Kidney epithelial cell (primary cell): Measurements from ENCODE around the gene KRT81. TPM values are rescaled to one million over a fixed set of nuclear protein-coding genes. Genes with fewer than 3 reads are reported as not detected.
"Not testable (repeated sequence)": the region's sequence is repeated elsewhere in the genome, so short reads cannot be mapped to it uniquely, and the experiment has no call there.

Source experiments
- DNase-seq: peaks from one replicate; pipeline ENCODE4 v3.0.0-alpha.2; 2010; ENCODE audit warnings: low read depth
- H3K27me3 ChIP-seq: 2 replicates; pipeline ENCODE4 v1.6.0; 2011; ENCODE audit warnings: low read length; ENCODE audit not compliant: control insufficient read depth, insufficient read depth
- H3K36me3 ChIP-seq: 2 replicates; pipeline ENCODE4 v1.5.1; 2011; ENCODE audit warnings: low read length; ENCODE audit not compliant: control insufficient read depth, insufficient read depth
- H3K4me3 ChIP-seq: 2 replicates; pipeline ENCODE4 v1.5.1; 2011; ENCODE audit warnings: low read depth, mild to moderate bottlenecking, control low read depth, low read length
- total RNA-seq: library from RNA; depleted of rRNA; stranded (reverse); fragments of >200 nt; gene quantifications from 2 replicates; pipeline ENCODE4 v1.2.3, GENCODE V29; 2015
- TF ChIP-seq, protein P1 (sequence below): IDR thresholded peaks from 2 replicates; pipeline ENCODE4 v1.5.1; 2011; ENCODE audit warnings: mild to moderate bottlenecking, moderate library complexity, low read length, control low read depth, inconsistent platforms; ENCODE audit not compliant: insufficient read depth, poor library complexity, severe bottlenecking

The KRT81 gene
- total RNA-seq, 1 donor from 2014 or later: 239 TPM

DNA sequence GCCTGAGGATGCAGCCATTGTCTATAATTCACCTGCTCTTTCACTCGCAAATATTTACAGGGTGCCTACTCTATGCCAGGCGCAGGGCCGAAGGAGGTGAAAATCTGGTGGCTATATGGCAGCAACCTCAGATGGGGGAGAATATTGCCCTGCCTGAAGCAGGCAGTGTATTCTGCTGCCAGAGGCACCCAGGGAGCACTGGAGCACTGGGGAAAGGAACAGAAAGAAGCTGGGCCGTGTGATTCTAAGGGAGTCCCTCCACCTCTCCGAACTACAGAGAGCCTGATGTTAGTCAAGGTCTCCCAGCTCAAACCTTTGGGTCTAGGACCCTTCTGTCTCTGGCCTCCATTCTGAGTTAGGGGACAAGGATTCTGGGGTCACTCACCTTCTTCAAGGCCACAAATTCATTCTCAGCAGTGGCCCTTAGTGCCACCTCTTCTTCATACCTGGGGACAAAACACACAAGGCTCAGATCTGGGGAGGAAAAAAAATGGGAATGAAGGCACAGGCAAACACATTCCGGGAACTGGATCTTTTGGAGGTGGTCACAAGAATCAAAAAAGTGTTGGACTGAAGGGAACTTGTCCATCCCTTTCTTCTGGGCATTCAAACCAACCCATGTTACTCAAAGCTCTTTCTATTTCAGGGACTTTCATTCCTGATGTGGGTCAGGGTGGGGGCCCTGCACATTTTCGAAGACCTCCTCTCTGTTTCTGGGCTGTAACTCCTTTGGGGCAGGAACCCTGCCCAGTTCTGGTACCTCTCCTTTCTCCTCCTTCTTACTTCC is 36.2 kb downstream of the KRT81 start:
- peaks cover 19% of the 10 kb centered on the region for H3K27me3 ChIP-seq
- H3K4me3 ChIP-seq: no peak overlapping the region
- H3K36me3 ChIP-seq: no peaks in the 10 kb centered on the region
- DNase-seq: no peak
- TF ChIP-seq, protein P1, sequence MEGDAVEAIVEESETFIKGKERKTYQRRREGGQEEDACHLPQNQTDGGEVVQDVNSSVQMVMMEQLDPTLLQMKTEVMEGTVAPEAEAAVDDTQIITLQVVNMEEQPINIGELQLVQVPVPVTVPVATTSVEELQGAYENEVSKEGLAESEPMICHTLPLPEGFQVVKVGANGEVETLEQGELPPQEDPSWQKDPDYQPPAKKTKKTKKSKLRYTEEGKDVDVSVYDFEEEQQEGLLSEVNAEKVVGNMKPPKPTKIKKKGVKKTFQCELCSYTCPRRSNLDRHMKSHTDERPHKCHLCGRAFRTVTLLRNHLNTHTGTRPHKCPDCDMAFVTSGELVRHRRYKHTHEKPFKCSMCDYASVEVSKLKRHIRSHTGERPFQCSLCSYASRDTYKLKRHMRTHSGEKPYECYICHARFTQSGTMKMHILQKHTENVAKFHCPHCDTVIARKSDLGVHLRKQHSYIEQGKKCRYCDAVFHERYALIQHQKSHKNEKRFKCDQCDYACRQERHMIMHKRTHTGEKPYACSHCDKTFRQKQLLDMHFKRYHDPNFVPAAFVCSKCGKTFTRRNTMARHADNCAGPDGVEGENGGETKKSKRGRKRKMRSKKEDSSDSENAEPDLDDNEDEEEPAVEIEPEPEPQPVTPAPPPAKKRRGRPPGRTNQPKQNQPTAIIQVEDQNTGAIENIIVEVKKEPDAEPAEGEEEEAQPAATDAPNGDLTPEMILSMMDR: no peak

GRCh38 chr12:52254180-52254964 is 37.0 kb downstream of the KRT81 start:
- DNase-seq: no peak
- TF ChIP-seq, protein P1: no peak
- H3K36me3 ChIP-seq: no peaks in the 10 kb centered on the region
- H3K4me3 ChIP-seq: no peak overlapping the region
- peaks cover 23% of the 10 kb centered on the region for H3K27me3 ChIP-seq

DNA sequence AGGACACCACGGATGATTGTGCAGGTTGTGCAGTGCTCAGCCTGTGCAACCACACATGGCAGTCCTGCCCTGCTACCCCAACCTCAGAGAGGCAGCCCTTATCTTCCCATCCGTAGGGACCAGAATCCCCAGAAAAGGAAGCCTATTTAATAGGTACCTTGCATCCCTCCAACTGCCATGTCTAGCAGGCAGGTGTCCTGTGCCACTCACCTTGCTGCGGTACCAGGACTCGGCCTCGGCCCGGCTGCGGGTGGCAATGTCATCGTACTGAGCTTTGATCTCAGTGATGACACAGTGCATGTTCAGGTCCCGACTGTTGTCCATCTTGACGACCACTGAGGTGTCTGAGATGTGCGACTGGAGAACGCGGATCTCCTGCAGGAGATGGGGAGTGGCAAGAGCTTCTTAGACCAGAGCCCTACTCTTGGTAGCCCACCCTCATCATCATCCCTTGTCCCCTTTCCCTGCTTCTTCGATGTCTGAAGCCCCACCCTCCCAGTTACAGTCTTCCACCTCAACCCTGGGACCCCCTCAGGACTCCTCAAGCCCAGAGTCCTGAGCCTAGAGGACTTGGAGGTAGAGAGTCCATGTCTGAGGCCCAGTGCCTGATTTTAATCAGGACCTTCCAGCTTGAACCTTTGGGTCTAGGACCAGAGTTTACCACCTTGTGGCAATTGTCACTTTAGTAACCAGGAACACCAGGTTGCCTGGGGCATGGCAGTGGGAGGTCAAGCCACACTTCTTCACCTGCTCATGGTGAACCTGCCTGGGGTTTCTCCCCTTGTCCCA is 37.7 kb downstream of the KRT81 start:
- DNase-seq: no peak
- TF ChIP-seq, protein P1: no peak
- Histone ChIP-seq H3K36me3 (no peaks in the 10 kb centered on the region), H3K4me3 (no peak overlapping the region), H3K27me3 (peaks cover 19% of the 10 kb centered on the region)

- peaks cover 12% of the 10 kb centered on the region for H3K27me3 ChIP-seq
These were observed 38.5 kb downstream of the KRT81 start for GRCh38 chr12:52252728-52253343.

GRCh38 chr12:52252175-52252615 is 39.1 kb downstream of the KRT81 start:
- H3K4me3 ChIP-seq, H3K36me3 ChIP-seq, DNase-seq, H3K27me3 ChIP-seq: not testable (repeated sequence)

More at GRCh38 chr12:52252728-52253343, 38.5 kb downstream of the KRT81 start:
- TF ChIP-seq, protein P1: no peak
- H3K4me3 ChIP-seq: no peak overlapping the region
- no peaks in the 10 kb centered on the region for H3K36me3 ChIP-seq
- peak; percentile 77 for DNase-seq
